Muscle of leg (tissue), 11 donors: ENCODE measurements around the gene INF2. TPM values are rescaled to one million over a fixed set of nuclear protein-coding genes. Genes with fewer than 3 reads are reported as not detected.

ENCODE experiments used
- DNase-seq: peaks from one replicate; pipeline ENCODE4 v3.0.0; 2013
- H3K27ac ChIP-seq: one replicate; pipeline ENCODE4 v1.5.1; 2013; ENCODE audit warnings: mild to moderate bottlenecking, low read length, control low read depth
- H3K27me3 ChIP-seq: one replicate; pipeline ENCODE4 v1.6.1; 2013; ENCODE audit warnings: low read length; ENCODE audit not compliant: control insufficient read depth, insufficient read depth
- H3K36me3 ChIP-seq: one replicate; pipeline ENCODE4 v1.6.1; 2013; ENCODE audit warnings: low read length; ENCODE audit not compliant: control insufficient read depth, insufficient read depth
- H3K4me1 ChIP-seq: one replicate; pipeline ENCODE4 v1.6.1; 2013; ENCODE audit warnings: low read length; ENCODE audit not compliant: control insufficient read depth, insufficient read depth
- H3K4me3 ChIP-seq: one replicate; pipeline ENCODE4 v1.5.1; 2013; ENCODE audit warnings: low read length, control low read depth
- H3K9me3 ChIP-seq: replicated peaks from 2 replicates; pipeline ENCODE4 v1.6.1; 2013; ENCODE audit warnings: low read depth, low read length; ENCODE audit not compliant: control insufficient read depth
- WGBS: methylation state at CpG from one replicate; pipeline ENCODE4 v1.1.5; 2013; ENCODE audit warnings: missing lambda C conversion rate; ENCODE audit not compliant: insufficient coverage; 5-methylcytosine and 5-hydroxymethylcytosine counted together
- polyA plus RNA-seq, 8 donors: library from polyadenylated mRNA; unstranded; fragments of 120-200 nt; gene quantifications; one replicate each; pipeline versions ENCODE4 v1.2.1 to v1.2.3, GENCODE V29; 2013; ENCODE audit warnings: inconsistent platforms in 1 of 8, low replicate concordance in 1 of 8; ENCODE audit not compliant: insufficient read length in 8 of 8, insufficient read depth in 1 of 8
- total RNA-seq: library from RNA; stranded (reverse); fragments of 120-200 nt; gene quantifications from one replicate; pipeline ENCODE4 v1.2.4, GENCODE V29; 2013

Gene INF2
- total and polyA plus RNA-seq, 9 donors = 31.1 to 63.8 (median 48.5) TPM

GRCh38 chr14:104734601-104734990 lies 45.2 kb downstream of the INF2 start:
- Histone ChIP-seq H3K4me3 (no peak overlapping the region), H3K4me1 (peaks cover 59% of the 10 kb centered on the region), H3K27ac (peak overlapping the region; percentile 50), H3K27me3 (no peaks in the 10 kb centered on the region), H3K9me3 (no peaks in the 10 kb centered on the region), H3K36me3 (peaks cover 7% of the 10 kb centered on the region)
- no peak for DNase-seq
- 91% methylated on average over 4 of the region's 9 CpGs for WGBS

GRCh38 chr14:104734991-104735779 lies 45.8 kb downstream of the INF2 start:
- Histone ChIP-seq H3K4me1 (peaks cover 59% of the 10 kb centered on the region), H3K27ac (peak overlapping the region; percentile 50), H3K27me3 (no peaks in the 10 kb centered on the region), H3K9me3 (no peaks in the 10 kb centered on the region), H3K4me3 (no peak overlapping the region), H3K36me3 (peaks cover 11% of the 10 kb centered on the region)
- WGBS = 65% methylated on average over 25 of the region's 31 CpGs
- no peak for DNase-seq

GRCh38 chr14:104735830-104736642 lies 46.6 kb downstream of the INF2 start:
- peak overlapping the region; percentile 50 for H3K27ac ChIP-seq
- H3K9me3 ChIP-seq = no peaks in the 10 kb centered on the region
- DNase-seq = peak; percentile 85
- 42% methylated on average over 25 of the region's 26 CpGs for WGBS
- no peak overlapping the region for H3K4me3 ChIP-seq
- H3K27me3 ChIP-seq = no peaks in the 10 kb centered on the region
- peaks cover 18% of the 10 kb centered on the region for H3K36me3 ChIP-seq
- peaks cover 59% of the 10 kb centered on the region for H3K4me1 ChIP-seq

- Histone ChIP-seq H3K9me3 (no peaks in the 10 kb centered on the region), H3K36me3 (peaks cover 41% of the 10 kb centered on the region), H3K27ac (no peak overlapping the region), H3K4me3 (no peak overlapping the region), H3K4me1 (peaks cover 38% of the 10 kb centered on the region), H3K27me3 (no peaks in the 10 kb centered on the region)
- WGBS = 90% methylated on average over 18 of the region's 18 CpGs
- DNase-seq = no peak
These were observed 49.1 kb downstream of the INF2 start for GRCh38 chr14:104738375-104739019.

GRCh38 chr14:104739026-104739425 lies 49.6 kb downstream of the INF2 start:
- Histone ChIP-seq H3K27ac (no peak overlapping the region), H3K27me3 (no peaks in the 10 kb centered on the region), H3K36me3 (peaks cover 45% of the 10 kb centered on the region), H3K9me3 (no peaks in the 10 kb centered on the region), H3K4me1 (peaks cover 34% of the 10 kb centered on the region), H3K4me3 (no peak overlapping the region)
- 93% methylated on average over 17 of the region's 17 CpGs for WGBS
- DNase-seq = no peak

- Histone ChIP-seq H3K4me3 (no peak overlapping the region), H3K27ac (no peak overlapping the region), H3K9me3 (no peaks in the 10 kb centered on the region), H3K27me3 (no peaks in the 10 kb centered on the region), H3K36me3 (peaks cover 51% of the 10 kb centered on the region), H3K4me1 (peaks cover 26% of the 10 kb centered on the region)
- WGBS = 86% methylated on average over 28 of the region's 29 CpGs
- DNase-seq = no peak
These were observed 50.4 kb downstream of the INF2 start for GRCh38 chr14:104739546-104740516.

GRCh38 chr14:104741108-104741802 lies 51.8 kb downstream of the INF2 start:
- Histone ChIP-seq H3K4me1 (peaks cover 11% of the 10 kb centered on the region), H3K27me3 (no peaks in the 10 kb centered on the region), H3K4me3 (no peak overlapping the region), H3K9me3 (no peaks in the 10 kb centered on the region), H3K27ac (no peak overlapping the region), H3K36me3 (peaks cover 59% of the 10 kb centered on the region)
- no peak for DNase-seq
- 89% methylated on average over 23 of the region's 29 CpGs for WGBS

- H3K4me3 ChIP-seq = no peak overlapping the region
- H3K27ac ChIP-seq = no peak overlapping the region
- no peaks in the 10 kb centered on the region for H3K27me3 ChIP-seq
- no peak for DNase-seq
- H3K4me1 ChIP-seq = peaks cover 6% of the 10 kb centered on the region
- H3K9me3 ChIP-seq = no peaks in the 10 kb centered on the region
- 96% methylated on average over 15 of the region's 23 CpGs for WGBS
- H3K36me3 ChIP-seq = peaks cover 59% of the 10 kb centered on the region
These were observed 52.4 kb downstream of the INF2 start for GRCh38 chr14:104741803-104742251.
